Bronchial epithelial cell (primary cell): ENCODE measurements around the gene MCF2L2. TPM values are rescaled to one million over a fixed set of nuclear protein-coding genes. Genes with fewer than 3 reads are reported as not detected.

Experiments used
- DNase-seq: peaks from one replicate; pipeline ENCODE4 v3.0.0-alpha.2; 2010; ENCODE audit warnings: low read depth
- FAIRE-seq: peaks from 2 replicates; lab custom pipeline; 2011; peaks lifted over from hg19 to GRCh38; lab: Jason Lieb, UNC
- H3K27me3 ChIP-seq: 2 replicates; pipeline ENCODE4 v1.5.1; 2011; ENCODE audit warnings: low read length; ENCODE audit not compliant: control insufficient read depth, insufficient read depth
- H3K36me3 ChIP-seq: 2 replicates; pipeline ENCODE4 v1.5.1; 2011; ENCODE audit warnings: low read length; ENCODE audit not compliant: control insufficient read depth, insufficient read depth
- H3K4me3 ChIP-seq: 2 replicates; pipeline ENCODE4 v1.5.1; 2011; ENCODE audit warnings: mild to moderate bottlenecking, low read depth, low read length, control low read depth
- CTCF ChIP-seq: IDR thresholded peaks from 2 replicates; pipeline ENCODE4 v1.5.1; 2011; ENCODE audit warnings: mild to moderate bottlenecking, moderate library complexity, low read length, control low read depth, inconsistent platforms; ENCODE audit not compliant: insufficient read depth, severe bottlenecking
- total RNA-seq: library from RNA; depleted of rRNA; stranded (reverse); fragments of >200 nt; gene quantifications from 2 replicates; pipeline ENCODE4 v1.2.1, GENCODE V29; 2014

Gene MCF2L2
- total RNA-seq, 1 donor from 2014 or later: 0.26 TPM

GRCh38 chr3:183212096-183212495 is 216.3 kb downstream of the MCF2L2 start:
- no peak for DNase-seq
- no peak for FAIRE-seq
- no peak for TF ChIP-seq CTCF
- H3K4me3 ChIP-seq: no peak overlapping the region
- no peaks in the 10 kb centered on the region for H3K36me3 ChIP-seq
- no peaks in the 10 kb centered on the region for H3K27me3 ChIP-seq

GRCh38 chr3:183211352-183211751 is 217.1 kb downstream of the MCF2L2 start:
- H3K4me3 ChIP-seq: no peak overlapping the region
- FAIRE-seq: no peak
- no peak for DNase-seq
- no peaks in the 10 kb centered on the region for H3K36me3 ChIP-seq
- TF ChIP-seq CTCF: no peak
- H3K27me3 ChIP-seq: no peaks in the 10 kb centered on the region

- TF ChIP-seq CTCF: no peak
- H3K27me3 ChIP-seq: no peaks in the 10 kb centered on the region
- no peak overlapping the region for H3K4me3 ChIP-seq
- FAIRE-seq (no peak), DNase-seq (peak; percentile 23)
- no peaks in the 10 kb centered on the region for H3K36me3 ChIP-seq
Measured at GRCh38 chr3:183210862-183211341, 217.5 kb downstream of the MCF2L2 start.

DNA sequence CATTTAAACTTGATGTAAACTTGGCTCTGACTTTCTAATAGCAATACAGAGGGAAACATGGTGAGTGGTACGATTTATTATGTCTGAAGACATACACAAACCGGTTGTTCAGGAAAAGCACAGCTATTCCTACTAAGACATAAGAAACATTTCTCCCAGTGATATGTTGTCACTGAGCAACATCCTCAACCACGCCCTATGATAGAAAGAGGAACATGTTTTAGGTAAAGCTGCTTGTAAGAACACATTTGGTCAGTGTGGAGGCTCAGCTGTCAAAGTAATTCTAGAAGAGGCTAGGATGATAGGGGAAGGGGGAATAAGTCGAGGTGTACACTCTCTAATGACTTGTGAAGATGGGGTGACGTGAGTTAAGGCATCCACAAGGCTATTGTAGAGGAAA is 218.1 kb downstream of the MCF2L2 start:
- H3K36me3 ChIP-seq: no peaks in the 10 kb centered on the region
- no peak overlapping the region for H3K4me3 ChIP-seq
- FAIRE-seq: no peak
- H3K27me3 ChIP-seq: no peaks in the 10 kb centered on the region
- DNase-seq: peak; percentile 30
- no peak for TF ChIP-seq CTCF

DNA sequence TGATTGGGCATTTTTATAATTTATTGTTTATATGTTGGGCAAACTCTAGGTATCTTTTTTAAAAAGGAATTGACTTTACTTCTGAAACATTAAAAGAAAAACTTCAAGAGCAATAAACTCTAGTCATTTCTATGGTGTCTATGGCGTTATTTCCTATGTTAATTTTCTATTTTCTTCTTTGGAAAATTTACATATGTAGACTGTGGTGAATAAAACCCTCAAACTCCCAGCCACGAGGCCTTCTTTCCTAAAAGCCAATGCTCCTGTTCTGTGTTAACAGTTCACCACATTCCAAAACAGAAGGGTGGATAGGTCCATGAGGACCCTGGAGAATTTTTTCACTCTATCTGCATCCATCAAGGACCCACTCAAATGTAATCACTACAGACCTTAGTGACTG is 219.6 kb downstream of the MCF2L2 start:
- no peak for FAIRE-seq
- no peak for TF ChIP-seq CTCF
- Histone ChIP-seq H3K27me3 (no peaks in the 10 kb centered on the region), H3K36me3 (no peaks in the 10 kb centered on the region), H3K4me3 (no peak overlapping the region)
- DNase-seq: no peak

GRCh38 chr3:183208260-183208659 is 220.2 kb downstream of the MCF2L2 start:
- DNase-seq: no peak
- FAIRE-seq: no peak

More at GRCh38 chr3:183208260-183208659, 220.2 kb downstream of the MCF2L2 start:
- no peaks in the 10 kb centered on the region for H3K27me3 ChIP-seq
- no peaks in the 10 kb centered on the region for H3K36me3 ChIP-seq
- TF ChIP-seq CTCF: no peak
- no peak overlapping the region for H3K4me3 ChIP-seq
